Activated CD8-positive, alpha-beta memory T cell treated with anti-CD3 and anti-CD28 coated beads for 48 hours (primary cell): ENCODE data around the gene HYDIN.
"Not testable (repeated sequence)": the region's sequence is repeated elsewhere in the genome, so short reads cannot be mapped to it uniquely, and the experiment has no call there.

Experiments used
- DNase-seq, 3 experiments: peaks; one replicate each; pipeline ENCODE4 v3.0.0-alpha.2; 2020; ENCODE audit warnings: low read depth in 2 of 3, low spot score in 2 of 3

Gene HYDIN

GRCh38 chr16:71143246-71143645 lies 87.3 kb downstream of the HYDIN start:
- not testable (repeated sequence) for DNase-seq

DNA sequence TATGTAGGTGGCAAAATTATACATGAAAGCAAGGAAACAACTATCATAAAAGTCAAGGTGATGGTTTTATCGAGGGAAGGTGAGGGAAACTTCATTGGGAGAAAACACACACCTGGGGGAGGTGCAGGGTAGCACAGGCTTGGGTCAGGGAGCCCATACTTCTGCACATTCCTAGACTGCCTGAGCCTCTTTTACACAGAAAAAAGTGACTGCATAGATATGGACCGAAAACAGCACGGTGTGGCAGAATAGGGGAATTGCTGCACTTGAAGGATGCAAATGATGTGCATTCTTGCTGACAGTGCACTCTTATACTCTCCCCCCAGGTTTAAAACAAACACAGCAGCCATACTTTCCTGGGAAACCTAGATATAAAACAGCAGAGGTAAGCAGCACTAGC lies 120.0 kb downstream of the HYDIN start:
- DNase-seq, result not testable (repeated sequence)

GRCh38 chr16:71109656-71110208 lies 120.8 kb downstream of the HYDIN start:
- DNase-seq, result not testable (repeated sequence)

GRCh38 chr16:71105881-71106280 lies 124.6 kb downstream of the HYDIN start:
- not testable (repeated sequence) for DNase-seq

DNA sequence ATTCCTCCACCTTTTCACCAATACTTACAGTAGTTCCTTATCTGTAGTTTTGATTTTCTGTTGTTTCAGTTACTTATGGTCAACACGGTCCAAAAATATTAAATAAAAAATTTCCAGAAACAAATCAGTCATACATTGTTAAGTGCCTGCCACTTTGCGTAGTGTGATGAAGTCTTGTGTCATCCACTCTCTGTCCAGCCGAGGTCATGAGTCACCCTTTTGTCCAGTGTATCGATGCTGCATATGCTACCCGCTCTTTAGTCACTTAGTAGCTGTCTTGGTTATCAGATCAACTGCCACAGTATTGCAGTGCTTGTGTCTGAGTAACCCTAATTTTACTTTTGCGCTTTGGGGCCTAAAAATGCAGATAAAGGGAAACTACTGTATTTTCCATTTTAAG lies 146.9 kb downstream of the HYDIN start:
- not testable (repeated sequence) for DNase-seq

DNA sequence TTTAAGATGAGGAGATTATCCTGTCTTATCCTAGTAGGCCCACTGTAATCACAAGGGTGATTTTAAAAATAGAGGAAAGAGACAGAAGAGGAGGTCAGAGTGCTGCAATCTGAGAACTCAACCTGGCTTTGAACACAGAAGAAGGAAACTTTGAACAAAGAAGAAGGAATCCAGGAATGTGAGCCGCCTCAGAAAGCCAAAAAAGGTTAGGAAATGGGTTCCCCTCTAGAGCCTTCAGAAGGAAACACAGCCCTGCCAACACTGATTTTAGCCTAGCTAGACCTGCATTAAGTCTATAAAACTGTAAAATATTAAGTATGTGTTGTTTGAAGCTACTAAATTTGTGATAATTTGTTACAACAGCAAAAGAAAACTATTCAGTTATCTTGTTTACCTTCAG lies 149.7 kb downstream of the HYDIN start:
- DNase-seq, result not testable (repeated sequence)

GRCh38 chr16:71080262-71080661 lies 150.3 kb downstream of the HYDIN start:
- not testable (repeated sequence) for DNase-seq

- not testable (repeated sequence) for DNase-seq
Measured at GRCh38 chr16:71070651-71071050, 159.9 kb downstream of the HYDIN start.

DNA sequence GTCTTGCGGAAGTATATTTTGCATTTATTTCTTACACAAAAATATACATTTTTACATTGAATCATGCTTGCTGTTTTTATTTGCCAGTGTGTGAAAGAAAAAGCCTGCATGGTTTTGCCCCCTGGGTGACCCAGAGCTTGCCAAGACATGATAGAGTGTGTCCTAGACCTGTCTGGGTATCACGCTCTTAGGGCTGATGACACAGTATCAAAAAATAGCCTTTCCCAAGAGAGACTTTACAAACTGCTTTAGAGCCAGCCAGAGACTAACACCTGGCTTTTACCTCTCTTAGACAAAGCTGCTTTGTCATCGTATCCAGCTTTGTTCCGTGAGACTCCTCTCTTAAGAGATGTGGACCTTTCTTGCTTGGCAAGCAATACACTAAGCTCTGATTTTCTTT lies 160.7 kb downstream of the HYDIN start:
- DNase-seq, result not testable (repeated sequence)

- not testable (repeated sequence) for DNase-seq
Measured at GRCh38 chr16:71053897-71054609, 176.5 kb downstream of the HYDIN start.

DNA sequence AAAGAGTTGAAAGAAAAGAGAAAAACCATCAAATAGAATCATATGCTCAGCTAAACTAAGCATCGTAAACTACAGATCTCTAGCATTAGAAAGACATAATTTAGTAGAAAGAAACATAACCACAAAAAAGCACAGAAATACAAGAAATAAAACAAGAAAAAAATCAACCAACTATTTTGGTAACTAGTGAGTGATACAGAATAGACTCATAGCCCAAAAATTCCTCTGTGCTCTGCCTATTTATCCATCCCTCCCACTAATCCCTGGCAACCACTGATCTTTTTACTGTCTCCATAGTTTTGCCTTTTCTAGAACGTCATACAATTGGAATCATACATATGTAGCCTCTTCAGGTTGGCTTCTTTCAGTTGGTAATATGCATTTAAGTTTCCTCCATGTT lies 180.2 kb downstream of the HYDIN start:
- DNase-seq, result not testable (repeated sequence)

- DNase-seq, result not testable (repeated sequence)
Measured at GRCh38 chr16:71039368-71040111, 191.0 kb downstream of the HYDIN start.

DNA sequence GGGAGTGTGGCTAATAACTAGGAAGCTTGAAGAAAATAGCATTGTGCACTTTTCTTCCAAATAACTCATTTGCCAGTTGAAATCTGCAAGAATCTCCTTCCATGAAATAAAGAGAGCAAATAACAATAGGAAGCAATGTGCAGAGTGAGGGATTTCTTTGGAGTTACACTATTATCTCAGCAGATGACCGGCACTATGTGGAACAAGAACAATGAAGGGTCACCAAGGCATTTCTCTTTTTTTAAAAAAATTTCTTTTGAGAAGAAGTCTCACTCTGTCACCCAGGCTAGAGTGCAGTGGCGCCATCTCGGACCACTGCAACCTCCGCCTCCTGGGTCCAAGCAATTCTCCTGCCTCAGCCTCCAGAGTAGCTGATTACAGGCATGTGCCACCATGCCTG lies 192.1 kb downstream of the HYDIN start:
- DNase-seq, result not testable (repeated sequence)

DNA sequence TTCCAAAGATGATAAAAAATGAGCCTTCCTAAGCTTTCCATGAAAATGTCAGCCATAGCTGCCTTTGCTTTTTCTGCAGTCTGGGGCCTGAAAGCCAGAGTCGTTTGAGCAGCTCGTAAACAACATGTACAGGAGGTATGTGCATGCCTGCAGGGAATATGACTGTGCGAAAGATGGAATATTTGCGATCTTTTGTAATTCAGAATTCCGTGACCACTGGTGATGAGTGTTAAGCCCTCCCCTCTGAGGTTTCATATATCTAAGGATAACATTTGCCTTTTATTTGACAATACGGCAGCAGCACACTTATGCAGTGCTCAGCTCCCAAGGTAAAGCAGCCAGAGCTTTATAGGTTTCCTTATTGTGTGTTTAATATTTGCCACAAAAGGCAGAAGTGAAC lies 192.5 kb downstream of the HYDIN start:
- not testable (repeated sequence) for DNase-seq

GRCh38 chr16:71028032-71028727 lies 202.3 kb downstream of the HYDIN start:
- not testable (repeated sequence) for DNase-seq

- DNase-seq, result not testable (repeated sequence)
Measured at GRCh38 chr16:71027511-71027910, 203.0 kb downstream of the HYDIN start.

DNA sequence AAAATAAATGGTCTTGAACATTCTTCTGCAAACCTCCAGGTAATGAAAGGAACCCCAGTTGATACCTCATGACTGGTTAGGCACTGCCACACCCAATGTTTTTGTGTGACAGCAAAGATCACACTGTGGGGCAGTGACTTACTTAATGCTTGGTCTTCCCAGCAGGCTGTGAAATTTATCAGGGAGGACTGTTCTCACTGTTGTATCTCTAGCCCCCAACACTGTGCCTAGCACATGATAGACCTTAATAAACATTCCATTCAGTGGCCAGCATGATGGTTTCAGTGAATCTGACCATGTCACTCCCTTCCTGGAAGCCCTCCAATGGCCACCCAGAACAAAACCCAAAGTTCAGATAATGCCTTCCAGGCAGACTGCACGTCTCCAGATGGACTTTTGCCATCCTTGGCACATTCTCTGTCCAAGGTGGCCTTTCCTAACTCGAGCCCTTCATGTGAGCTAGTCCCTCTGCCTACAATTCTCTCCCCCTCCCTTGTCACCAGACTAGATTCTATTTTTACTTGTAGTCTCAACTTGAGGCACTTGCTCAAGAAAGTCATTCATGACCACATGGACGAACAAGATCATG lies 206.6 kb downstream of the HYDIN start:
- not testable (repeated sequence) for DNase-seq

DNA sequence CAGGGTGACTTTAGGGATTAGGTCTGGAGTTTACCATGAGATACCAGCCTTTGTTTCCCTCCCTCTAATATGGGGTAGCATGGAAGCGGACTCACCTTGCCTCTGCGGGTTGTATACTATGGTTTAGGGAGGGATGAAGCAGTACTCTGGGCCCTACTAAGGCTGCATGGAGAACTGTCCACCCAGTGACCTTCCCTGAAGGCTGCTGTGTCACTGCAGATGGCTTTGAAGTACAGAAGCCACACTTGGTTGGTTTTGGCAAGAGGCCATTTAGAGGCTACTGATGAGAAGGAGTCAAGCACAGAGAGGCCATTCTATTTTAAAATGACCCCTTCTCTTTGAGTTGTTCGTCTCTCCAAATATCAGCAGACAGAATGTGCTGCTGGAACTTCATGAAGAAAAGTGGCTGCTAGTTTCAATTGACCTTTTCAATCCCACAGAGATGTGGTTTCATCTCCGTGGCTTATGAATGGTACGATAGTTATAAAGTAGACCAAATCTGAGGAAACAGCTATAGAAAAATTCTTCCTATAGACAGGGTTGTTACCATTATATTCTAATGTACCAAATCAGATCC lies 208.5 kb downstream of the HYDIN start:
- DNase-seq, result not testable (repeated sequence)

- not testable (repeated sequence) for DNase-seq
Measured at GRCh38 chr16:71019067-71019682, 211.3 kb downstream of the HYDIN start.

DNA sequence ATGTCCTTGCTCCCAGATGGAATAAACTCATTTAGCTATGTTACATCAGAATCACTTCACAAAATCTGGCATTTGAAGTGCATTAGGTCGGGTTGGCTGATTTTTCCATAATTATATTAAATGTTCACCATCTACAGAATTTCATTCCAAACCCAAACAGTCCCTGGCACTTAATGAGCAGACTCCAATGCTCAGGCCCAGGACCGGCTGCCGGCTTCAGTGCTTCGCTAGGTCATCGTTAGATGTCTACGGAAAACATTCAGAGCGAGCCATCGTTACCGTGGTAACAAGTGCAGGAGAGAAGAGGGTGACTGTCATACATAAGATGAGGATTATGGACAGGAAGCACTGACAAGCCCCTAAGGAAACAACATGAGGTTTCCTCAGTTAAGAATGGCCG lies 215.1 kb downstream of the HYDIN start:
- DNase-seq, result not testable (repeated sequence)
